ENCODE data around the gene CLDN1. TPM values are rescaled to one million over a fixed set of nuclear protein-coding genes. Genes with fewer than 3 reads are reported as not detected.

Gene CLDN1
- total RNA-seq, 1 donor from 2014 or later: 0.08 TPM

GRCh38 chr3:190299969-190300368 lies 22.3 kb downstream of the CLDN1 start:
- DNase-seq: no peak
- H3K27me3 ChIP-seq (ENCODE audit: low read depth): peaks cover 18% of the 10 kb centered on the region
- no peaks in the 10 kb centered on the region for H3K36me3 ChIP-seq
- no peaks in the 10 kb centered on the region for H3K9me3 ChIP-seq (replicated peaks)
- no peak overlapping the region for H3K4me3 ChIP-seq
- H3K4me1 ChIP-seq: no peaks in the 10 kb centered on the region
- no peak for TF ChIP-seq CTCF (IDR thresholded peaks at IDR 0.05; ENCODE audit: borderline replicate concordance)
- H3K27ac ChIP-seq (replicated peaks): no peak overlapping the region
- intact Hi-C loops (cut with micrococcal nuclease): no loop called here

GRCh38 chr3:190294030-190294429 lies 28.2 kb downstream of the CLDN1 start:
- no peak overlapping the region for H3K4me3 ChIP-seq
- intact Hi-C loops (cut with micrococcal nuclease): no loop called here
- DNase-seq: no peak
- H3K27me3 ChIP-seq (ENCODE audit: low read depth): no peaks in the 10 kb centered on the region
- H3K36me3 ChIP-seq: no peaks in the 10 kb centered on the region
- no peak overlapping the region for H3K27ac ChIP-seq (replicated peaks)
- H3K9me3 ChIP-seq (replicated peaks): peaks cover 8% of the 10 kb centered on the region
- H3K4me1 ChIP-seq: no peaks in the 10 kb centered on the region
- no peak for TF ChIP-seq CTCF (IDR thresholded peaks at IDR 0.05; ENCODE audit: borderline replicate concordance)

GRCh38 chr3:190293621-190294020 lies 28.6 kb downstream of the CLDN1 start:
- no peaks in the 10 kb centered on the region for H3K36me3 ChIP-seq
- H3K4me3 ChIP-seq: no peak overlapping the region
- H3K27me3 ChIP-seq (ENCODE audit: low read depth): no peaks in the 10 kb centered on the region
- no peak for TF ChIP-seq CTCF (IDR thresholded peaks at IDR 0.05; ENCODE audit: borderline replicate concordance)
- H3K27ac ChIP-seq (replicated peaks): no peak overlapping the region
- DNase-seq: no peak
- H3K9me3 ChIP-seq (replicated peaks): peaks cover 8% of the 10 kb centered on the region
- intact Hi-C loops (cut with micrococcal nuclease): no loop called here
- H3K4me1 ChIP-seq: no peaks in the 10 kb centered on the region

- intact Hi-C loops (cut with micrococcal nuclease): no loop called here
These were observed 30.2 kb downstream of the CLDN1 start for GRCh38 chr3:190291994-190292584.

GRCh38 chr3:190289989-190290388 lies 32.3 kb downstream of the CLDN1 start:
- no peaks in the 10 kb centered on the region for H3K27me3 ChIP-seq (ENCODE audit: low read depth)
- H3K36me3 ChIP-seq: no peaks in the 10 kb centered on the region
- H3K4me3 ChIP-seq: no peak overlapping the region
- no peak for TF ChIP-seq CTCF (IDR thresholded peaks at IDR 0.05; ENCODE audit: borderline replicate concordance)
- H3K9me3 ChIP-seq (replicated peaks): peaks cover 21% of the 10 kb centered on the region
- no peaks in the 10 kb centered on the region for H3K4me1 ChIP-seq
- intact Hi-C loops (cut with micrococcal nuclease): no loop called here
- DNase-seq: no peak
- no peak overlapping the region for H3K27ac ChIP-seq (replicated peaks)

More at GRCh38 chr3:190291994-190292584, 30.2 kb downstream of the CLDN1 start:
- Histone ChIP-seq H3K4me1 (no peaks in the 10 kb centered on the region), H3K9me3 (replicated peaks) (peaks cover 8% of the 10 kb centered on the region), H3K36me3 (no peaks in the 10 kb centered on the region), H3K4me3 (no peak overlapping the region), H3K27me3 (ENCODE audit: low read depth) (no peaks in the 10 kb centered on the region), H3K27ac (replicated peaks) (no peak overlapping the region)
- TF ChIP-seq CTCF (IDR thresholded peaks at IDR 0.05; ENCODE audit: borderline replicate concordance): no peak
- DNase-seq: no peak
